HepG2 (cell line): ENCODE data around the gene THSD4.

Experiments used
- CHD4 ChIP-seq: fragments of 200-600 bp; sonication (generic); IDR thresholded peaks from 2 replicates; pipeline ENCODE4 v1.7.0; 2017; ENCODE audit warnings: mild to moderate bottlenecking, low read length, borderline replicate concordance
- ESRRA ChIP-seq: sonication (generic); formaldehyde crosslinking; IDR thresholded peaks from 2 replicates; pipeline ENCODE4 v1.5.1; 2020; ENCODE audit warnings: mild to moderate bottlenecking, low read depth, missing genetic modification reagents
- EZH2 ChIP-seq: conservative IDR thresholded peaks from 2 replicates; pipeline ENCODE4 v1.6.1; 2012; ENCODE audit warnings: mild to moderate bottlenecking, low read depth, low read length, moderate library complexity
- FIP1L1 ChIP-seq: fragments of 200-400 bp; formaldehyde crosslinking; IDR thresholded peaks from 2 replicates; pipeline ENCODE4 v1.6.1; 2018; ENCODE audit warnings: low read depth, mild to moderate bottlenecking, low read length, moderate library complexity, borderline replicate concordance; ENCODE audit not compliant: insufficient read depth
- FOXK2 ChIP-seq: fragments of 450-650 bp; IDR thresholded peaks from 2 replicates; pipeline ENCODE4 v1.6.1; 2016
- STAT5B ChIP-seq: sonication (generic); formaldehyde crosslinking; IDR thresholded peaks from 2 replicates; pipeline ENCODE4 v1.4.0; 2020; ENCODE audit warnings: missing genetic modification reagents
- TEAD3 ChIP-seq: optimal IDR thresholded peaks from 2 replicates; pipeline ENCODE3; 2016; ENCODE audit warnings: borderline replicate concordance
- YEATS4 ChIP-seq: sonication (generic); formaldehyde crosslinking; IDR thresholded peaks from 2 replicates; pipeline ENCODE4 v1.4.0; 2020; ENCODE audit warnings: missing genetic modification reagents, borderline replicate concordance
- YY1 ChIP-seq: IDR thresholded peaks from 2 replicates; pipeline ENCODE4 v1.6.1; 2011; ENCODE audit warnings: low read length, low read depth, moderate library complexity, mild to moderate bottlenecking; ENCODE audit not compliant: insufficient read depth, insufficient replicate concordance
- ZC3H4 ChIP-seq: sonication (generic); formaldehyde crosslinking; IDR thresholded peaks from 2 replicates; pipeline ENCODE4 v1.4.0; 2020; ENCODE audit warnings: missing genetic modification reagents, borderline replicate concordance
- ZFP62 ChIP-seq: sonication (generic); formaldehyde crosslinking; IDR thresholded peaks from 2 replicates; pipeline ENCODE4 v1.4.0; 2020; ENCODE audit warnings: missing genetic modification reagents
- ZNF607 ChIP-seq: sonication (generic); formaldehyde crosslinking; IDR thresholded peaks from 2 replicates; pipeline ENCODE4 v1.5.1; 2020; ENCODE audit warnings: missing genetic modification reagents, mild to moderate bottlenecking, borderline replicate concordance
- ZNF839 ChIP-seq: sonication (generic); formaldehyde crosslinking; IDR thresholded peaks from 2 replicates; pipeline ENCODE4 v1.4.0; 2020; ENCODE audit warnings: missing genetic modification reagents, mild to moderate bottlenecking, borderline replicate concordance
- TF ChIP-seq, protein P1 (sequence below), 2 experiments: IDR thresholded peaks; 2 replicates each; pipeline ENCODE4 v1.6.1; 2011 to 2012; ENCODE audit warnings: low read length in 2 of 2, borderline replicate concordance in 1 of 2, low read depth in 1 of 2, mild to moderate bottlenecking in 1 of 2, moderate library complexity in 1 of 2

- no peak for TF ChIP-seq FIP1L1
- TF ChIP-seq YEATS4 (CRISPR knock-in tag): no peak
- TF ChIP-seq CHD4: no peak
- no peak for TF ChIP-seq ZNF607 (CRISPR knock-in tag)
- TF ChIP-seq, protein P1, sequence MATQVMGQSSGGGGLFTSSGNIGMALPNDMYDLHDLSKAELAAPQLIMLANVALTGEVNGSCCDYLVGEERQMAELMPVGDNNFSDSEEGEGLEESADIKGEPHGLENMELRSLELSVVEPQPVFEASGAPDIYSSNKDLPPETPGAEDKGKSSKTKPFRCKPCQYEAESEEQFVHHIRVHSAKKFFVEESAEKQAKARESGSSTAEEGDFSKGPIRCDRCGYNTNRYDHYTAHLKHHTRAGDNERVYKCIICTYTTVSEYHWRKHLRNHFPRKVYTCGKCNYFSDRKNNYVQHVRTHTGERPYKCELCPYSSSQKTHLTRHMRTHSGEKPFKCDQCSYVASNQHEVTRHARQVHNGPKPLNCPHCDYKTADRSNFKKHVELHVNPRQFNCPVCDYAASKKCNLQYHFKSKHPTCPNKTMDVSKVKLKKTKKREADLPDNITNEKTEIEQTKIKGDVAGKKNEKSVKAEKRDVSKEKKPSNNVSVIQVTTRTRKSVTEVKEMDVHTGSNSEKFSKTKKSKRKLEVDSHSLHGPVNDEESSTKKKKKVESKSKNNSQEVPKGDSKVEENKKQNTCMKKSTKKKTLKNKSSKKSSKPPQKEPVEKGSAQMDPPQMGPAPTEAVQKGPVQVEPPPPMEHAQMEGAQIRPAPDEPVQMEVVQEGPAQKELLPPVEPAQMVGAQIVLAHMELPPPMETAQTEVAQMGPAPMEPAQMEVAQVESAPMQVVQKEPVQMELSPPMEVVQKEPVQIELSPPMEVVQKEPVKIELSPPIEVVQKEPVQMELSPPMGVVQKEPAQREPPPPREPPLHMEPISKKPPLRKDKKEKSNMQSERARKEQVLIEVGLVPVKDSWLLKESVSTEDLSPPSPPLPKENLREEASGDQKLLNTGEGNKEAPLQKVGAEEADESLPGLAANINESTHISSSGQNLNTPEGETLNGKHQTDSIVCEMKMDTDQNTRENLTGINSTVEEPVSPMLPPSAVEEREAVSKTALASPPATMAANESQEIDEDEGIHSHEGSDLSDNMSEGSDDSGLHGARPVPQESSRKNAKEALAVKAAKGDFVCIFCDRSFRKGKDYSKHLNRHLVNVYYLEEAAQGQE (IDR thresholded peaks at IDR 0.05; ENCODE audit: borderline replicate concordance in 1 of 2, low read depth in 1 of 2, low read length in 2 of 2): no peak
- no peak for TF ChIP-seq ESRRA (CRISPR knock-in tag)
- no peak for TF ChIP-seq YY1
- no peak for TF ChIP-seq EZH2
- TF ChIP-seq ZC3H4 (CRISPR knock-in tag): no peak
- no peak for TF ChIP-seq ZFP62 (CRISPR knock-in tag)
- no peak for TF ChIP-seq TEAD3 (CRISPR knock-in tag)
- no peak for TF ChIP-seq STAT5B (CRISPR knock-in tag)
- TF ChIP-seq ZNF839 (CRISPR knock-in tag): no peak
- no peak for TF ChIP-seq FOXK2
These were observed 18.6 kb downstream of the THSD4 start for GRCh38 chr15:71133747-71134472.
